Measurements from ENCODE around the gene DTD2. TPM values are rescaled to one million over a fixed set of nuclear protein-coding genes. Genes with fewer than 3 reads are reported as not detected.
A peak's percentile ranks its signal among the peaks of the same experiment; 100 is the strongest.

DTD2 gene
- total and polyA plus RNA-seq, 3 experiments from 2014 or later = 18.0 to 28.7 (median 28.4) TPM

GRCh38 chr14:31421200-31421599 is 36.1 kb downstream of the DTD2 start:
- ChIA-PET POLR2A (interaction anchor here (2.0 to 2.1 kb wide), 2 partner anchors 37 to 213 kb away, joined by 14 to 21 read pairs; partner anchors contain the start of genes DTD2 and HECTD1), CTCF (interaction anchor here (1.0 to 2.2 kb wide), 5 partner anchors 14 to 212 kb away, joined by 4 to 11 read pairs (median 5); partner anchors contain the start of gene DTD2)
- H3K36me3 Mint-ChIP-seq = peaks cover 0 to 3% (median 2%) of the 10 kb centered on the region in 3 donors
- no peaks in the 10 kb centered on the region for H3K9me3 Mint-ChIP-seq
- no peak overlapping the region for H3K4me3 ChIP-seq (ENCODE audit: low read length)
- H3K4me3 Mint-ChIP-seq = peak overlapping the region; percentile 96 to 100 (median 98)
- H3K36me3 ChIP-seq (ENCODE audit: insufficient read depth, low read length) = no peaks in the 10 kb centered on the region
- H3K4me1 Mint-ChIP-seq = peaks cover 24 to 36% (median 30%) of the 10 kb centered on the region in 3 donors
- H3K27me3 Mint-ChIP-seq = peaks cover 0 to 1% of the 10 kb centered on the region in 2 donors
- peaks cover 9% of the 10 kb centered on the region for H3K4me1 ChIP-seq (ENCODE audit: insufficient read depth, low read length)
- H3K27ac ChIP-seq (ENCODE audit: low read depth, low read length) = peak overlapping the region; percentile 81
- no peaks in the 10 kb centered on the region for H3K9me3 ChIP-seq (ENCODE audit: low read length)
- peak overlapping the region; percentile 54 to 98 (median 90) for H3K27ac Mint-ChIP-seq
- DNase-seq = no peak
- H3K27me3 ChIP-seq (ENCODE audit: insufficient read depth, low read length, poor library complexity, severe bottlenecking) = no peaks in the 10 kb centered on the region

GRCh38 chr14:31420319-31421111 is 36.8 kb downstream of the DTD2 start, which contains the start of gene HEATR5A:
Gene HEATR5A (minus strand): TSS chr14:31420550. CDS start chr14:31402975, 17,575 bp downstream.
- peaks cover 0 to 3% (median 2%) of the 10 kb centered on the region in 3 donors for H3K36me3 Mint-ChIP-seq
- peak within 1 kb of the TSS; percentile 54 to 98 (median 93) for H3K27ac Mint-ChIP-seq
- peak; percentile 87 to 93 (median 91) for DNase-seq
- Histone ChIP-seq H3K36me3 (ENCODE audit: insufficient read depth, low read length) (no peaks in the 10 kb centered on the region), H3K27ac (ENCODE audit: low read depth, low read length) (peak within 1 kb of the TSS; percentile 81), H3K4me1 (ENCODE audit: insufficient read depth, low read length) (peaks cover 9% of the 10 kb centered on the region), H3K27me3 (ENCODE audit: insufficient read depth, low read length, poor library complexity, severe bottlenecking) (no peaks in the 10 kb centered on the region), H3K4me3 (ENCODE audit: low read length) (peak within 1 kb of the TSS; percentile 93), H3K9me3 (ENCODE audit: low read length) (no peaks in the 10 kb centered on the region)
- peaks cover 24 to 36% (median 30%) of the 10 kb centered on the region in 3 donors for H3K4me1 Mint-ChIP-seq
- H3K4me3 Mint-ChIP-seq = peak within 1 kb of the TSS; percentile 96 to 100 (median 98)
- peaks cover 0 to 1% of the 10 kb centered on the region in 2 donors for H3K27me3 Mint-ChIP-seq
- H3K9me3 Mint-ChIP-seq = no peaks in the 10 kb centered on the region
- POLR2A ChIA-PET = interaction anchor here (1.2 to 2.1 kb wide), 4 partner anchors 8 to 395 kb away, joined by 5 to 21 read pairs (median 11); partner anchors contain the start of genes AP4S1, DTD2, HECTD1 and STRN3
- CTCF ChIA-PET = interaction anchor here (0.6 to 2.2 kb wide), 10 partner anchors 14 to 212 kb away, joined by 3 to 11 read pairs (median 4); partner anchors contain the start of gene DTD2

GRCh38 chr14:31419967-31420318 is 37.4 kb downstream of the DTD2 start:
- Mint-ChIP-seq H3K27me3 (peaks cover 0 to 1% of the 10 kb centered on the region in 2 donors), H3K27ac (peak overlapping the region in 7 of 8 donors; percentile 43 to 98 (median 92)), H3K36me3 (peaks cover 0 to 3% (median 2%) of the 10 kb centered on the region in 3 donors), H3K4me3 (peak overlapping the region; percentile 96 to 100 (median 98)), H3K9me3 (no peaks in the 10 kb centered on the region), H3K4me1 (peaks cover 24 to 36% (median 30%) of the 10 kb centered on the region in 3 donors)
- CTCF ChIA-PET = interaction anchor here (1.0 to 2.2 kb wide), 8 partner anchors 14 to 211 kb away, joined by 3 to 11 read pairs (median 4); partner anchors contain the start of gene DTD2
- peak in 2 of 5 donors; percentile 1 to 10 for DNase-seq
- Histone ChIP-seq H3K36me3 (ENCODE audit: insufficient read depth, low read length) (no peaks in the 10 kb centered on the region), H3K4me1 (ENCODE audit: insufficient read depth, low read length) (peaks cover 9% of the 10 kb centered on the region), H3K27ac (ENCODE audit: low read depth, low read length) (peak overlapping the region; percentile 81), H3K27me3 (ENCODE audit: insufficient read depth, low read length, poor library complexity, severe bottlenecking) (no peaks in the 10 kb centered on the region), H3K4me3 (ENCODE audit: low read length) (peak overlapping the region; percentile 93), H3K9me3 (ENCODE audit: low read length) (no peaks in the 10 kb centered on the region)
- POLR2A ChIA-PET = interaction anchor here (1.2 to 2.1 kb wide), 4 partner anchors 8 to 394 kb away, joined by 5 to 21 read pairs (median 11); partner anchors contain the start of genes AP4S1, DTD2, HECTD1 and STRN3

GRCh38 chr14:31419179-31419966 is 37.9 kb downstream of the DTD2 start:
- H3K36me3 ChIP-seq (ENCODE audit: insufficient read depth, low read length) = no peaks in the 10 kb centered on the region
- Mint-ChIP-seq H3K36me3 (peaks cover 0 to 3% (median 2%) of the 10 kb centered on the region in 3 donors), H3K27ac (peak overlapping the region in 5 of 8 donors; percentile 38 to 80 (median 61)), H3K9me3 (no peaks in the 10 kb centered on the region), H3K4me1 (peaks cover 24 to 40% (median 30%) of the 10 kb centered on the region in 3 donors), H3K4me3 (peak overlapping the region; percentile 96 to 100 (median 98)), H3K27me3 (peaks cover 0 to 1% of the 10 kb centered on the region in 2 donors)
- H3K4me1 ChIP-seq (ENCODE audit: insufficient read depth, low read length) = peaks cover 9% of the 10 kb centered on the region
- CTCF ChIA-PET = interaction anchor here (1.2 to 2.2 kb wide), 3 partner anchors 13 to 20 kb away, joined by 3 to 6 read pairs (median 4); no protein-coding TSS in a partner anchor
- H3K9me3 ChIP-seq (ENCODE audit: low read length) = no peaks in the 10 kb centered on the region
- no peaks in the 10 kb centered on the region for H3K27me3 ChIP-seq (ENCODE audit: insufficient read depth, low read length, poor library complexity, severe bottlenecking)
- DNase-seq = no peak
- POLR2A ChIA-PET = interaction anchor here (1.4 to 2.1 kb wide), 3 partner anchors 9 to 211 kb away, joined by 5 to 21 read pairs (median 14); partner anchors contain the start of genes DTD2 and HECTD1
- peak overlapping the region; percentile 93 for H3K4me3 ChIP-seq (ENCODE audit: low read length)
- H3K27ac ChIP-seq (ENCODE audit: low read depth, low read length) = peak overlapping the region; percentile 81

GRCh38 chr14:31418440-31418839 is 38.9 kb downstream of the DTD2 start:
- H3K9me3 Mint-ChIP-seq = no peaks in the 10 kb centered on the region
- POLR2A ChIA-PET = no interaction called here
- Histone ChIP-seq H3K4me1 (ENCODE audit: insufficient read depth, low read length) (peaks cover 9% of the 10 kb centered on the region), H3K36me3 (ENCODE audit: insufficient read depth, low read length) (no peaks in the 10 kb centered on the region), H3K4me3 (ENCODE audit: low read length) (no peak overlapping the region), H3K9me3 (ENCODE audit: low read length) (no peaks in the 10 kb centered on the region), H3K27ac (ENCODE audit: low read depth, low read length) (no peak overlapping the region), H3K27me3 (ENCODE audit: insufficient read depth, low read length, poor library complexity, severe bottlenecking) (no peaks in the 10 kb centered on the region)
- peaks cover 0 to 1% of the 10 kb centered on the region in 2 donors for H3K27me3 Mint-ChIP-seq
- H3K4me3 Mint-ChIP-seq = peak overlapping the region in 2 of 7 donors; percentile 31 to 63
- peaks cover 0 to 3% (median 0%) of the 10 kb centered on the region in 3 donors for H3K36me3 Mint-ChIP-seq
- DNase-seq = no peak
- H3K27ac Mint-ChIP-seq = no peak overlapping the region
- CTCF ChIA-PET = no interaction called here
- H3K4me1 Mint-ChIP-seq = peaks cover 29 to 47% (median 37%) of the 10 kb centered on the region in 3 donors

GRCh38 chr14:31414190-31414833 is 43.0 kb downstream of the DTD2 start:
- Mint-ChIP-seq H3K4me1 (peaks cover 18 to 36% (median 19%) of the 10 kb centered on the region in 3 donors), H3K27ac (peak overlapping the region in 1 of 8 donors; percentile 29), H3K9me3 (no peaks in the 10 kb centered on the region), H3K27me3 (no peaks in the 10 kb centered on the region), H3K36me3 (peaks cover 0 to 3% (median 0%) of the 10 kb centered on the region in 3 donors), H3K4me3 (no peak overlapping the region)
- ChIA-PET CTCF (no interaction called here), POLR2A (no interaction called here)
- DNase-seq = no peak
- Histone ChIP-seq H3K9me3 (ENCODE audit: low read length) (no peaks in the 10 kb centered on the region), H3K27ac (ENCODE audit: low read depth, low read length) (no peak overlapping the region), H3K27me3 (ENCODE audit: insufficient read depth, low read length, poor library complexity, severe bottlenecking) (no peaks in the 10 kb centered on the region), H3K36me3 (ENCODE audit: insufficient read depth, low read length) (no peaks in the 10 kb centered on the region), H3K4me3 (ENCODE audit: low read length) (no peak overlapping the region), H3K4me1 (ENCODE audit: insufficient read depth, low read length) (peaks cover 4% of the 10 kb centered on the region)

GRCh38 chr14:31411218-31411727 is 46.0 kb downstream of the DTD2 start:
- Mint-ChIP-seq H3K9me3 (no peaks in the 10 kb centered on the region), H3K4me3 (no peak overlapping the region), H3K36me3 (peaks cover 0 to 5% (median 0%) of the 10 kb centered on the region in 3 donors), H3K27ac (no peak overlapping the region), H3K27me3 (no peaks in the 10 kb centered on the region), H3K4me1 (peaks cover 7 to 17% (median 10%) of the 10 kb centered on the region in 3 donors)
- Histone ChIP-seq H3K4me1 (ENCODE audit: insufficient read depth, low read length) (no peaks in the 10 kb centered on the region), H3K36me3 (ENCODE audit: insufficient read depth, low read length) (no peaks in the 10 kb centered on the region), H3K27ac (ENCODE audit: low read depth, low read length) (no peak overlapping the region), H3K9me3 (ENCODE audit: low read length) (no peaks in the 10 kb centered on the region), H3K27me3 (ENCODE audit: insufficient read depth, low read length, poor library complexity, severe bottlenecking) (no peaks in the 10 kb centered on the region), H3K4me3 (ENCODE audit: low read length) (no peak overlapping the region)
- POLR2A ChIA-PET = no interaction called here
- no peak for DNase-seq
- CTCF ChIA-PET = no interaction called here
